ENCODE results near the gene NFYA. TPM values are rescaled to one million over a fixed set of nuclear protein-coding genes. Genes with fewer than 3 reads are reported as not detected.

The NFYA gene
- total RNA-seq, 4 donors from 2014 or later: 10.9 to 43.6 (median 18.4) TPM

- Histone ChIP-seq H3K4me1 (no peaks in the 10 kb centered on the region), H3K27ac (no peak overlapping the region), H3K9me3 (no peaks in the 10 kb centered on the region), H3K36me3 (no peaks in the 10 kb centered on the region), H3K27me3 (no peaks in the 10 kb centered on the region), H3K4me3 (no peak overlapping the region)
- DNase-seq: no peak
- intact Hi-C loops (cut with DNase I; ENCODE audit: low total_unique reads): no loop called here
- TF ChIP-seq CTCF (IDR thresholded peaks at IDR 0.05): no peak
- TF ChIP-seq POLR2A (IDR thresholded peaks at IDR 0.05): no peak
Observed at GRCh38 chr6:41058783-41059181, 14.0 kb upstream of the NFYA start.

DNA sequence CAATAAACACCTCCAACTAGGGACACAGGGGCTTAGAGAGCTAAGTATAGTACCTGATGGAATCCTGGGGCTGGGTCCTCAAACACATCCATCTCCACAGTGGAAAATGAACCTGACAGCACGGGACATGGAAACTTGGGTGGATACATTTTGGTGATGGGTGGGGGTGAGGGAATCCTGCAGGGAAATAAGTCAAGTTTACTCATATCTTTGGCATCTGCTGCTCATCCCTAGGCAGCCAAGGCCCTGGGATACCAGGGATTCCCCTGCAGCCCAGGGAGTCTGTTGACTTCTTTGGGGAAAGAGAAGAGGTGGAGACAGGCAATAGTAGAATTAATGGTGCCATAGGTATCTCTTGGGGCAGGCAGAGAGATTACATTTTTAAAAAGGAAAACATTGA, 13.2 kb upstream of the NFYA start:
- intact Hi-C loops (cut with DNase I; ENCODE audit: low total_unique reads): no loop called here
- TF ChIP-seq POLR2A (IDR thresholded peaks at IDR 0.05): no peak
- TF ChIP-seq CTCF (IDR thresholded peaks at IDR 0.05): no peak

DNA sequence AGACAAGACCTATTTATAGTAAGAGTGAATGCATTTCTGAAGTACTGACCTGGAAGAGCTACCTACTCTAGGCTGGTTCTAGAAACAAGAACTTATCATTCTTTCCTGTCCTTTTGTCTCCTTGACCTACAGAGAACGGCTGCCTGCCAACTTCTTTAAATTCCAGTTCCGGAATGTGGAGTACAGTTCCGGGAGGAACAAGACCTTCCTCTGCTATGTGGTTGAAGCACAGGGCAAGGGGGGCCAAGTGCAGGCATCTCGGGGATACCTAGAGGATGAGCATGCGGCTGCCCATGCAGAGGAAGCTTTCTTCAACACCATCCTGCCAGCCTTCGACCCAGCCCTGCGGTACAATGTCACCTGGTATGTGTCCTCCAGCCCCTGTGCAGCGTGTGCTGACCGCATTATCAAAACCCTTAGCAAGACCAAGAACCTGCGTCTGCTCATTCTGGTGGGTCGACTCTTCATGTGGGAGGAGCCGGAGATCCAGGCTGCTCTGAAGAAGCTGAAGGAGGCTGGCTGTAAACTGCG, 11.5 kb upstream of the NFYA start:
- no peaks in the 10 kb centered on the region for H3K9me3 ChIP-seq
- no peak overlapping the region for H3K4me3 ChIP-seq
- H3K27me3 ChIP-seq: no peaks in the 10 kb centered on the region
- no peak for DNase-seq
- intact Hi-C loops (cut with DNase I; ENCODE audit: low total_unique reads): no loop called here
- no peaks in the 10 kb centered on the region for H3K36me3 ChIP-seq
- TF ChIP-seq CTCF (IDR thresholded peaks at IDR 0.05) (no peak), POLR2A (IDR thresholded peaks at IDR 0.05) (no peak)
- H3K4me1 ChIP-seq: no peaks in the 10 kb centered on the region
- no peak overlapping the region for H3K27ac ChIP-seq

More for the DNA sequence above, 13.2 kb upstream of the NFYA start:
- Histone ChIP-seq H3K36me3 (no peaks in the 10 kb centered on the region), H3K27ac (no peak overlapping the region), H3K4me3 (no peak overlapping the region), H3K9me3 (no peaks in the 10 kb centered on the region), H3K4me1 (no peaks in the 10 kb centered on the region), H3K27me3 (no peaks in the 10 kb centered on the region)
- DNase-seq: no peak

DNA sequence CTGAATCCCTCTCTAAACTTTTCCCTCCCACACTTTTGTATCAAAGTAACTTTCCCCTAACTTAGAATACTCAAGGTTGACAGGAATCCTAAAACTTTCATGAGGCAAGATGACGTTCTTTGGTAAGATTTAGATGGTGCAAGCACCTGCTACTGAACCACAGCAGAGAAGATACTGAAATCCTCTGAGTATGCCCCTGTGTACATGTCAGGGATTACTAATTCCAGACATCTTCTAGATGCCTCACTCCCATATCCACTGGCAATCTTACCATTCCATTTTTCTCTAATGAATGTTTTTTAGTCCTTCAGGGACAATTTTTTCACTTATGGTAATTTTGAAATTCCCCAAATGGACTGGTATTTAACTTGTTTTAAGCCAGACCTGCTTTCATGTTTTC, 10.7 kb upstream of the NFYA start:
- no peak for TF ChIP-seq CTCF (IDR thresholded peaks at IDR 0.05)
- no peak for TF ChIP-seq POLR2A (IDR thresholded peaks at IDR 0.05)
- H3K4me3 ChIP-seq: no peak overlapping the region
- no peaks in the 10 kb centered on the region for H3K4me1 ChIP-seq
- H3K36me3 ChIP-seq: no peaks in the 10 kb centered on the region
- DNase-seq: no peak
- H3K27me3 ChIP-seq: no peaks in the 10 kb centered on the region
- H3K9me3 ChIP-seq: no peaks in the 10 kb centered on the region
- intact Hi-C loops (cut with DNase I; ENCODE audit: low total_unique reads): no loop called here
- no peak overlapping the region for H3K27ac ChIP-seq

DNA sequence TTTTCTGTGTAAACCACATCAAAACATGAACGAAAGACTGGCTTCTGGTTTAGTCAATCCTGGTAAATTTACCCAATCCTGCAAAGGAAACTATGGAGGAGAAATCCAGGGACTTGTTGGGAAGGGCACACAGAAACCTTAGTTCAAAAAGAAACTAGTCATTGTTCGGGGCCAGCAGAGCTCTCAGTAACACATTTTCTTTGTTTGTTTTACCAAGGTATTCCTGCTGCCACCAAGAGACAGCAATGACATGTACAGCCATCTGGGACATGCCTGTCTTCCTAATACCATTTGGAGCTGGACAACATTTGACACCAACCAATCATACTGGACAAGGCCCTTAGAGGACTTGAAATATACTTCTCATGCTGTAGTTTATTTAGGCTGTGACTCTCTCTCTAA, 8.9 kb upstream of the NFYA start:
- DNase-seq: no peak
- no peaks in the 10 kb centered on the region for H3K9me3 ChIP-seq
- H3K4me3 ChIP-seq: no peak overlapping the region
- H3K27ac ChIP-seq: no peak overlapping the region
- no peak for TF ChIP-seq POLR2A (IDR thresholded peaks at IDR 0.05)
- no peak for TF ChIP-seq CTCF (IDR thresholded peaks at IDR 0.05)
- intact Hi-C loops (cut with DNase I; ENCODE audit: low total_unique reads): no loop called here
- H3K27me3 ChIP-seq: no peaks in the 10 kb centered on the region
- H3K4me1 ChIP-seq: no peaks in the 10 kb centered on the region
- no peaks in the 10 kb centered on the region for H3K36me3 ChIP-seq

Data from uterus (tissue), 4 donors.